Muscle layer of duodenum (tissue), 2 donors: ENCODE data around the gene POFUT2.

Experiments used
- H3K27ac ChIP-seq: one replicate; pipeline ENCODE4 v1.7.0; 2013; ENCODE audit warnings: mild to moderate bottlenecking, low read length
- H3K27me3 ChIP-seq: one replicate; pipeline ENCODE4 v1.7.0; 2013; ENCODE audit warnings: low read depth, mild to moderate bottlenecking, control low read depth, low read length
- H3K36me3 ChIP-seq, 2 donors: one replicate each; pipeline ENCODE4 v1.7.0; 2013; ENCODE audit warnings: low read length in 2 of 2, control low read depth in 1 of 2, mild to moderate bottlenecking in 1 of 2; ENCODE audit not compliant: insufficient read depth in 2 of 2, control insufficient read depth in 1 of 2
- H3K4me1 ChIP-seq, 2 donors: one replicate each; pipeline ENCODE4 v1.7.0; 2013; ENCODE audit warnings: low read length in 2 of 2, mild to moderate bottlenecking in 2 of 2, control low read depth in 1 of 2, moderate library complexity in 1 of 2; ENCODE audit not compliant: insufficient read depth in 2 of 2, control insufficient read depth in 1 of 2
- H3K4me3 ChIP-seq, 2 donors: one replicate each; pipeline ENCODE4 v1.7.0; 2013; ENCODE audit warnings: low read length in 2 of 2, low read depth in 1 of 2, mild to moderate bottlenecking in 1 of 2
- H3K9me3 ChIP-seq, 2 donors: one replicate each; pipeline ENCODE4 v1.7.0; 2013; ENCODE audit warnings: low read length in 2 of 2, control low read depth in 1 of 2, mild to moderate bottlenecking in 1 of 2; ENCODE audit not compliant: control insufficient read depth in 1 of 2
- donor health status: healthy.

The POFUT2 gene

GRCh38 chr21:45226540-45227326 is 61.0 kb downstream of the POFUT2 start:
- peaks cover 3 to 21% of the 10 kb centered on the region in 2 donors for H3K36me3 ChIP-seq
- H3K9me3 ChIP-seq: no peaks in the 10 kb centered on the region
- no peak overlapping the region for H3K27ac ChIP-seq
- H3K4me1 ChIP-seq: peaks cover 0 to 14% of the 10 kb centered on the region in 2 donors
- H3K27me3 ChIP-seq: no peaks in the 10 kb centered on the region
- no peak overlapping the region for H3K4me3 ChIP-seq

- Histone ChIP-seq H3K9me3 (no peaks in the 10 kb centered on the region), H3K36me3 (peaks cover 12 to 30% of the 10 kb centered on the region in 2 donors), H3K27ac (no peak overlapping the region), H3K4me3 (no peak overlapping the region), H3K4me1 (peaks cover 0 to 14% of the 10 kb centered on the region in 2 donors), H3K27me3 (no peaks in the 10 kb centered on the region)
Observed at GRCh38 chr21:45225741-45226327, 61.9 kb downstream of the POFUT2 start.

- Histone ChIP-seq H3K9me3 (no peaks in the 10 kb centered on the region), H3K27me3 (no peaks in the 10 kb centered on the region), H3K4me1 (peaks cover 0 to 14% of the 10 kb centered on the region in 2 donors), H3K27ac (no peak overlapping the region), H3K36me3 (peaks cover 14 to 36% of the 10 kb centered on the region in 2 donors), H3K4me3 (no peak overlapping the region)
Observed at GRCh38 chr21:45225041-45225740, 62.5 kb downstream of the POFUT2 start.

- H3K36me3 ChIP-seq: peaks cover 14 to 37% of the 10 kb centered on the region in 2 donors
- H3K9me3 ChIP-seq: no peaks in the 10 kb centered on the region
- H3K27ac ChIP-seq: no peak overlapping the region
- peaks cover 0 to 14% of the 10 kb centered on the region in 2 donors for H3K4me1 ChIP-seq
- no peak overlapping the region for H3K4me3 ChIP-seq
- H3K27me3 ChIP-seq: no peaks in the 10 kb centered on the region
Observed at GRCh38 chr21:45224189-45224938, 63.3 kb downstream of the POFUT2 start.

GRCh38 chr21:45223236-45224185 is 64.2 kb downstream of the POFUT2 start:
- Histone ChIP-seq H3K4me3 (no peak overlapping the region), H3K27me3 (no peaks in the 10 kb centered on the region), H3K27ac (no peak overlapping the region), H3K36me3 (peaks cover 14 to 37% of the 10 kb centered on the region in 2 donors), H3K4me1 (peaks cover 0 to 9% of the 10 kb centered on the region in 2 donors), H3K9me3 (no peaks in the 10 kb centered on the region)

- Histone ChIP-seq H3K27me3 (no peaks in the 10 kb centered on the region), H3K4me3 (no peak overlapping the region), H3K27ac (no peak overlapping the region), H3K36me3 (peaks cover 14 to 44% of the 10 kb centered on the region in 2 donors), H3K4me1 (no peaks in the 10 kb centered on the region), H3K9me3 (peaks cover 2 to 3% of the 10 kb centered on the region in 2 donors)
Observed at GRCh38 chr21:45222001-45222400, 65.7 kb downstream of the POFUT2 start.

- Histone ChIP-seq H3K36me3 (peaks cover 14 to 44% of the 10 kb centered on the region in 2 donors), H3K4me3 (no peak overlapping the region), H3K27ac (no peak overlapping the region), H3K9me3 (peaks cover 2 to 3% of the 10 kb centered on the region in 2 donors), H3K27me3 (no peaks in the 10 kb centered on the region), H3K4me1 (no peaks in the 10 kb centered on the region)
Observed at GRCh38 chr21:45220714-45221490, 66.8 kb downstream of the POFUT2 start.

- Histone ChIP-seq H3K4me3 (no peak overlapping the region), H3K9me3 (peaks cover 2 to 3% of the 10 kb centered on the region in 2 donors), H3K4me1 (no peaks in the 10 kb centered on the region), H3K27ac (no peak overlapping the region), H3K27me3 (no peaks in the 10 kb centered on the region), H3K36me3 (peaks cover 14 to 46% of the 10 kb centered on the region in 2 donors)
Observed at GRCh38 chr21:45220071-45220481, 67.6 kb downstream of the POFUT2 start.

GRCh38 chr21:45219517-45219916 is 68.2 kb downstream of the POFUT2 start:
- no peak overlapping the region for H3K27ac ChIP-seq
- peaks cover 14 to 50% of the 10 kb centered on the region in 2 donors for H3K36me3 ChIP-seq
- H3K4me1 ChIP-seq: no peaks in the 10 kb centered on the region
- H3K27me3 ChIP-seq: no peaks in the 10 kb centered on the region
- no peak overlapping the region for H3K4me3 ChIP-seq
- H3K9me3 ChIP-seq: peaks cover 2 to 3% of the 10 kb centered on the region in 2 donors
